ENCODE data around the gene RCOR1.

The RCOR1 gene

DNA sequence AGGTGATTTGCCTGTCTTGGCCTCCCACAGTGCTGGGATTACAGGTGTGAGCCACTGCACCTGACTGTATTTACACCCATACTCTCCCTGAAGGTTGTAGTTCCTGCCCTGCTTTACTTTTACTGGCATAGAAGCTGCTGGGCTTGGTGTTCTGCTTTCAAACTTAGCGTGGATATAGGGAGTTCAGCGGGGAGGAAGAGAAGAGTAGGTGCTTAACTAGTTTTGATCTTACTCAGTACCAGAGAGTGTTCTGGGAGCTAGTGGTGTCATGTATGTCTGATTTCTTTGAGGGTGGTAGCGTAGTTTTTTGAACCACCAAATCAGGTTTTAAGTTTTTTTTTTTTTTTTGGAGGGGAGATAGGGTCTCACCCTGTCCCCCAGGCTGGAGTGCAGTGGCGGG lies 13.8 kb downstream of the RCOR1 start:
- TF ChIP-seq POLR2AphosphoS5 (IDR thresholded peaks at IDR 0.05; ENCODE audit: low read depth, low read length) (no peak), FOXP2 (optimal IDR thresholded peaks at IDR 0.05; ENCODE audit: borderline replicate concordance, extremely low read depth, extremely low read length, insufficient read depth) (no peak), TAF1 (IDR thresholded peaks at IDR 0.05; ENCODE audit: borderline replicate concordance, insufficient read depth, low read length) (no peak), SIN3A (IDR thresholded peaks at IDR 0.05; ENCODE audit: borderline replicate concordance, insufficient read depth, low read length) (no peak)
- TF ChIP-seq, protein P1, sequence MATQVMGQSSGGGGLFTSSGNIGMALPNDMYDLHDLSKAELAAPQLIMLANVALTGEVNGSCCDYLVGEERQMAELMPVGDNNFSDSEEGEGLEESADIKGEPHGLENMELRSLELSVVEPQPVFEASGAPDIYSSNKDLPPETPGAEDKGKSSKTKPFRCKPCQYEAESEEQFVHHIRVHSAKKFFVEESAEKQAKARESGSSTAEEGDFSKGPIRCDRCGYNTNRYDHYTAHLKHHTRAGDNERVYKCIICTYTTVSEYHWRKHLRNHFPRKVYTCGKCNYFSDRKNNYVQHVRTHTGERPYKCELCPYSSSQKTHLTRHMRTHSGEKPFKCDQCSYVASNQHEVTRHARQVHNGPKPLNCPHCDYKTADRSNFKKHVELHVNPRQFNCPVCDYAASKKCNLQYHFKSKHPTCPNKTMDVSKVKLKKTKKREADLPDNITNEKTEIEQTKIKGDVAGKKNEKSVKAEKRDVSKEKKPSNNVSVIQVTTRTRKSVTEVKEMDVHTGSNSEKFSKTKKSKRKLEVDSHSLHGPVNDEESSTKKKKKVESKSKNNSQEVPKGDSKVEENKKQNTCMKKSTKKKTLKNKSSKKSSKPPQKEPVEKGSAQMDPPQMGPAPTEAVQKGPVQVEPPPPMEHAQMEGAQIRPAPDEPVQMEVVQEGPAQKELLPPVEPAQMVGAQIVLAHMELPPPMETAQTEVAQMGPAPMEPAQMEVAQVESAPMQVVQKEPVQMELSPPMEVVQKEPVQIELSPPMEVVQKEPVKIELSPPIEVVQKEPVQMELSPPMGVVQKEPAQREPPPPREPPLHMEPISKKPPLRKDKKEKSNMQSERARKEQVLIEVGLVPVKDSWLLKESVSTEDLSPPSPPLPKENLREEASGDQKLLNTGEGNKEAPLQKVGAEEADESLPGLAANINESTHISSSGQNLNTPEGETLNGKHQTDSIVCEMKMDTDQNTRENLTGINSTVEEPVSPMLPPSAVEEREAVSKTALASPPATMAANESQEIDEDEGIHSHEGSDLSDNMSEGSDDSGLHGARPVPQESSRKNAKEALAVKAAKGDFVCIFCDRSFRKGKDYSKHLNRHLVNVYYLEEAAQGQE (IDR thresholded peaks at IDR 0.05; ENCODE audit: insufficient read depth in 1 of 2, low read depth in 2 of 2, low read length in 2 of 2): no peak

DNA sequence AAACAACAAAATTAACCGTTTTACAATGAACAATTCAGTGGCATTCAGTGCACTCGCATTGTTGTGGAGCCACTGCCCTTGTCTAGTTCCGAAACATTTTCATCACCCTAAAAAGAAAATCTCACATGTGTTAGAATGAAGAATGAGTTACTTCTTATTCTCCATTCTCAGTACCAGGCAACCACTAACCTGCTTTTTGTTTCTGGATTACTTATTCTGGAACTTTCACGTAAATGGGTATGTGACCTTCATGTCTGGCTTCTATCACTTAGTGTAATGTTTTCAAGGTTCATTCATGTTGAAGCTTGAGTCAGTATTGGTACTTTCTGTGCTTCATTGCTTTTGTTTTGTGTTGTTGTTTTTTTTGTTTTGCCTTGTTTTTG lies 15.6 kb downstream of the RCOR1 start:
- TF ChIP-seq POLR2AphosphoS5 (IDR thresholded peaks at IDR 0.05; ENCODE audit: low read depth, low read length) (no peak), FOXP2 (optimal IDR thresholded peaks at IDR 0.05; ENCODE audit: borderline replicate concordance, extremely low read depth, extremely low read length, insufficient read depth) (no peak), TAF1 (IDR thresholded peaks at IDR 0.05; ENCODE audit: borderline replicate concordance, insufficient read depth, low read length) (no peak), SIN3A (IDR thresholded peaks at IDR 0.05; ENCODE audit: borderline replicate concordance, insufficient read depth, low read length) (no peak)
- TF ChIP-seq, protein P1 (IDR thresholded peaks at IDR 0.05; ENCODE audit: insufficient read depth in 1 of 2, low read depth in 2 of 2, low read length in 2 of 2): no peak

DNA sequence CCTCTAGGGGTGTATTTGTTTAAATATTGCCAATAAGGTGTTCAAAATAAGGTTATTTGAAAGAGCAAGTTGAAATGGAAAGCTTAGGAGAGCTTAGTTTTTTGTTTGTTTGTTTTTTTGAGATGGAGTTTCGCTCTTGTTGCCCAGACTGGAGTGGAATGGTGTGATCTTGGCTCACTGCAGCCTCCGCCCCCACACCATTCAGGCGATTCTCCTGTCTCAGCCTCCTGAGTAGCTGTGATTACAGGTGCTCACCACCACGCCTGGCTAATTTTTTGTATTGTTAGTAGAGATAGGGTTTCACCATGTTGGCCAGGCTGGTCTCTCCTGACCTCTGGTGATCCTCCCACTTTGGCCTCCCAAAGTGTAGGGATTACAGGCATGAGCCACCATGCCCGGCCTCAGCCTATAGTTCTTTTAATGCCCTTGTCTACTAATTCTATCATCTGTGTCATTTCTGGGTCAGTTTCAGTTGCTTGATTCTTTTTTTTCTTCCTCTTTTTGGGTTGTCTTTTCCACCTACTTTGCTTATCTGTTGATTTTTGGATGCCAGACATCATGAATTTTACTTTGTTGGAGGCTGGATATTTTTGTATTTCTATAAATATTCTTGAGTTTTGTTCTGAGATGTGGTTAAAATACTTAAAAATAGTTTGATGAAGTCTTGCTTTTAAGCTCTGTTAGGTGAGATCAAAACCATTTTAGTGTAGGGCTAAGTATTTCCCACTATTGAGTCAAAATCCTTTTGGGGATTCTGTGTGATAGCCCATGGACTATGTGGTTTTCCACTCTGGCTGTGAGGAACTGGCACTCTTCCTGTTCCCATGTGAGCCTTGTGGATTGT lies 18.7 kb downstream of the RCOR1 start:
- TF ChIP-seq, protein P1 (IDR thresholded peaks at IDR 0.05; ENCODE audit: insufficient read depth in 1 of 2, low read depth in 2 of 2, low read length in 2 of 2): no peak
- TF ChIP-seq SIN3A (IDR thresholded peaks at IDR 0.05; ENCODE audit: borderline replicate concordance, insufficient read depth, low read length) (no peak), FOXP2 (optimal IDR thresholded peaks at IDR 0.05; ENCODE audit: borderline replicate concordance, extremely low read depth, extremely low read length, insufficient read depth) (no peak), POLR2AphosphoS5 (IDR thresholded peaks at IDR 0.05; ENCODE audit: low read depth, low read length) (no peak), TAF1 (IDR thresholded peaks at IDR 0.05; ENCODE audit: borderline replicate concordance, insufficient read depth, low read length) (no peak)

DNA sequence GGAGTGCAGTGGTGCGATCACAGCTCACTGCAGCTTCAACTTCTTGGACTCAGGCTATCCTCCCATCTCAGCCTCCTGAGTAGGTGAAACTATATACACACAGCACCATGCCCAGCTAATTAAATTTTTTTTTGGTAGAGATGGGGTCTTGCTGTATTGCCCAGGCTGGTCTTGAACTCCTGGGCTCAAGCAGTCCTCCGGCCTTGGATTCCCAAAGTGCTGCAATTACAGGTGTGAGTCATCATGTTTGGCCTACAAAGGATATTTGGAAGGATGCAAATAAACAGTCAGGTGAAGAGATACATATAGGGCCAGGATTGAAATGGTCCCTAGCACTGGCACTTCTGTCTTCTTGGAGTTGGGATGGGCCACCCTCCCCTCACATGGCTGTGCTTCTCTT lies 23.9 kb downstream of the RCOR1 start:
- no peak for TF ChIP-seq TAF1 (IDR thresholded peaks at IDR 0.05; ENCODE audit: borderline replicate concordance, insufficient read depth, low read length)
- no peak for TF ChIP-seq FOXP2 (optimal IDR thresholded peaks at IDR 0.05; ENCODE audit: borderline replicate concordance, extremely low read depth, extremely low read length, insufficient read depth)
- no peak for TF ChIP-seq POLR2AphosphoS5 (IDR thresholded peaks at IDR 0.05; ENCODE audit: low read depth, low read length)
- no peak for TF ChIP-seq SIN3A (IDR thresholded peaks at IDR 0.05; ENCODE audit: borderline replicate concordance, insufficient read depth, low read length)
- TF ChIP-seq, protein P1 (IDR thresholded peaks at IDR 0.05; ENCODE audit: insufficient read depth in 1 of 2, low read depth in 2 of 2, low read length in 2 of 2): no peak
